ENCODE data around the gene PDILT.

PDILT gene

GRCh38 chr16:20348365-20349185, 56.0 kb downstream of the PDILT start:
- peak overlapping the region; percentile 25 for H2BK5ac ChIP-seq (ENCODE audit: low read length)
- H2BK12ac ChIP-seq (ENCODE audit: low read length): no peak overlapping the region
- no CpG with 5 or more reads among the region's 77 CpGs for WGBS, 2 donors (ENCODE audit: extremely low coverage in 2 of 2, insufficient read length in 2 of 2, insufficient replicate concordance in 1 of 2)
- H3K27ac ChIP-seq (replicated peaks; ENCODE audit: low read length): no peak overlapping the region
- no peak overlapping the region for H4K91ac ChIP-seq (ENCODE audit: low read depth, low read length, poor library complexity)
- peak overlapping the region; percentile 52 for H4K8ac ChIP-seq (ENCODE audit: low read depth, low read length)
- no peak for DNase-seq (ENCODE audit: low spot score)
- H3K27me3 ChIP-seq (ENCODE audit: control insufficient read depth in 3 of 3, insufficient read depth in 3 of 3, low read depth in 1 of 3, low read length in 3 of 3): no peaks in the 10 kb centered on the region
- H3K18ac ChIP-seq (ENCODE audit: low read length): peak overlapping the region; percentile 52
- no peak overlapping the region for H3K4me2 ChIP-seq (ENCODE audit: insufficient read depth, low read length, poor library complexity, severe bottlenecking)
- no peak overlapping the region for H3K4ac ChIP-seq (ENCODE audit: low read length)
- H3K36me3 ChIP-seq (replicated peaks in 1 of 2; ENCODE audit: control insufficient read depth in 2 of 2, insufficient read depth in 2 of 2, low read length in 2 of 2): no peaks in the 10 kb centered on the region
- H3K23ac ChIP-seq (ENCODE audit: low read depth, low read length, poor library complexity): no peak overlapping the region
- peak overlapping the region in 1 of 2 donors; percentile 19 for H3K4me3 ChIP-seq (ENCODE audit: low read length in 2 of 2)
- H3K4me1 ChIP-seq (ENCODE audit: control insufficient read depth in 2 of 2, insufficient read depth in 1 of 2, low read depth in 1 of 2, low read length in 2 of 2): no peaks in the 10 kb centered on the region
- peak overlapping the region; percentile 57 for H2AK5ac ChIP-seq (ENCODE audit: low read depth, low read length)
- peak overlapping the region; percentile 24 for H2BK120ac ChIP-seq (ENCODE audit: low read depth, low read length)
- no peaks in the 10 kb centered on the region for H3K9me3 ChIP-seq (replicated peaks in 1 of 2; ENCODE audit: control insufficient read depth in 2 of 2, insufficient read depth in 1 of 2, low read depth in 1 of 2, low read length in 2 of 2)
- H3K79me1 ChIP-seq (ENCODE audit: low read depth, low read length): no peaks in the 10 kb centered on the region
- peak overlapping the region; percentile 61 for H3K9ac ChIP-seq (ENCODE audit: low read depth, low read length, poor library complexity)
- H2AFZ ChIP-seq (ENCODE audit: low read length): no peak overlapping the region
- no peak overlapping the region for H3K14ac ChIP-seq (ENCODE audit: low read length)
- H2BK15ac ChIP-seq (ENCODE audit: low read length): peak overlapping the region; percentile 44

- Histone ChIP-seq H3K4me1 (ENCODE audit: control insufficient read depth in 2 of 2, insufficient read depth in 1 of 2, low read depth in 1 of 2, low read length in 2 of 2) (no peaks in the 10 kb centered on the region), H2AK5ac (ENCODE audit: low read depth, low read length) (no peak overlapping the region), H3K14ac (ENCODE audit: low read length) (no peak overlapping the region), H2BK15ac (ENCODE audit: low read length) (no peak overlapping the region), H4K91ac (ENCODE audit: low read depth, low read length, poor library complexity) (no peak overlapping the region), H3K4me2 (ENCODE audit: insufficient read depth, low read length, poor library complexity, severe bottlenecking) (no peak overlapping the region), H2AFZ (ENCODE audit: low read length) (no peak overlapping the region), H3K27ac (replicated peaks; ENCODE audit: low read length) (no peak overlapping the region), H3K27me3 (ENCODE audit: control insufficient read depth in 3 of 3, insufficient read depth in 3 of 3, low read depth in 1 of 3, low read length in 3 of 3) (no peaks in the 10 kb centered on the region), H2BK5ac (ENCODE audit: low read length) (no peak overlapping the region), H3K9me3 (replicated peaks in 1 of 2; ENCODE audit: control insufficient read depth in 2 of 2, insufficient read depth in 1 of 2, low read depth in 1 of 2, low read length in 2 of 2) (no peaks in the 10 kb centered on the region), H3K79me1 (ENCODE audit: low read depth, low read length) (no peaks in the 10 kb centered on the region), H3K4me3 (ENCODE audit: low read length in 2 of 2) (no peak overlapping the region), H3K18ac (ENCODE audit: low read length) (peak overlapping the region; percentile 30), H3K4ac (ENCODE audit: low read length) (no peak overlapping the region), H3K23ac (ENCODE audit: low read depth, low read length, poor library complexity) (no peak overlapping the region), H2BK120ac (ENCODE audit: low read depth, low read length) (peak overlapping the region; percentile 24), H3K9ac (ENCODE audit: low read depth, low read length, poor library complexity) (peak overlapping the region; percentile 1), H4K8ac (ENCODE audit: low read depth, low read length) (no peak overlapping the region), H3K36me3 (replicated peaks in 1 of 2; ENCODE audit: control insufficient read depth in 2 of 2, insufficient read depth in 2 of 2, low read length in 2 of 2) (no peaks in the 10 kb centered on the region), H2BK12ac (ENCODE audit: low read length) (no peak overlapping the region)
- no CpG with 5 or more reads among the region's 12 CpGs for WGBS, 2 donors (ENCODE audit: extremely low coverage in 2 of 2, insufficient read length in 2 of 2, insufficient replicate concordance in 1 of 2)
- DNase-seq (ENCODE audit: low spot score): no peak
Observed at GRCh38 chr16:20347666-20348364, 56.7 kb downstream of the PDILT start.

GRCh38 chr16:20344611-20345010, 59.9 kb downstream of the PDILT start:
- H2BK12ac ChIP-seq (ENCODE audit: low read length): no peak overlapping the region
- no peak for DNase-seq (ENCODE audit: low spot score)
- H3K9ac ChIP-seq (ENCODE audit: low read depth, low read length, poor library complexity): no peak overlapping the region
- H3K14ac ChIP-seq (ENCODE audit: low read length): no peak overlapping the region
- H3K27ac ChIP-seq (replicated peaks; ENCODE audit: low read length): no peak overlapping the region
- H3K27me3 ChIP-seq (ENCODE audit: control insufficient read depth in 3 of 3, insufficient read depth in 3 of 3, low read depth in 1 of 3, low read length in 3 of 3): no peaks in the 10 kb centered on the region
- H4K91ac ChIP-seq (ENCODE audit: low read depth, low read length, poor library complexity): no peak overlapping the region
- H3K18ac ChIP-seq (ENCODE audit: low read length): no peak overlapping the region
- no peak overlapping the region for H3K23ac ChIP-seq (ENCODE audit: low read depth, low read length, poor library complexity)
- H2BK15ac ChIP-seq (ENCODE audit: low read length): no peak overlapping the region
- H3K4me1 ChIP-seq (ENCODE audit: control insufficient read depth in 2 of 2, insufficient read depth in 1 of 2, low read depth in 1 of 2, low read length in 2 of 2): no peaks in the 10 kb centered on the region
- H3K36me3 ChIP-seq (replicated peaks in 1 of 2; ENCODE audit: control insufficient read depth in 2 of 2, insufficient read depth in 2 of 2, low read length in 2 of 2): no peaks in the 10 kb centered on the region
- no peak overlapping the region for H4K8ac ChIP-seq (ENCODE audit: low read depth, low read length)
- H3K4me3 ChIP-seq (ENCODE audit: low read length in 2 of 2): no peak overlapping the region
- H2BK120ac ChIP-seq (ENCODE audit: low read depth, low read length): no peak overlapping the region
- no peaks in the 10 kb centered on the region for H3K79me1 ChIP-seq (ENCODE audit: low read depth, low read length)
- H3K4me2 ChIP-seq (ENCODE audit: insufficient read depth, low read length, poor library complexity, severe bottlenecking): no peak overlapping the region
- no peak overlapping the region for H3K4ac ChIP-seq (ENCODE audit: low read length)
- H2BK5ac ChIP-seq (ENCODE audit: low read length): no peak overlapping the region
- H3K9me3 ChIP-seq (replicated peaks in 1 of 2; ENCODE audit: control insufficient read depth in 2 of 2, insufficient read depth in 1 of 2, low read depth in 1 of 2, low read length in 2 of 2): no peaks in the 10 kb centered on the region
- no peak overlapping the region for H2AFZ ChIP-seq (ENCODE audit: low read length)
- WGBS, 2 donors (ENCODE audit: extremely low coverage in 2 of 2, insufficient read length in 2 of 2, insufficient replicate concordance in 1 of 2): no CpG with 5 or more reads among the region's 5 CpGs
- no peak overlapping the region for H2AK5ac ChIP-seq (ENCODE audit: low read depth, low read length)

- no peaks in the 10 kb centered on the region for H3K9me3 ChIP-seq (replicated peaks in 1 of 2; ENCODE audit: control insufficient read depth in 2 of 2, insufficient read depth in 1 of 2, low read depth in 1 of 2, low read length in 2 of 2)
- H2AFZ ChIP-seq (ENCODE audit: low read length): no peak overlapping the region
- no peak overlapping the region for H3K9ac ChIP-seq (ENCODE audit: low read depth, low read length, poor library complexity)
- no CpG with 5 or more reads among the region's 3 CpGs for WGBS, 2 donors (ENCODE audit: extremely low coverage in 2 of 2, insufficient read length in 2 of 2, insufficient replicate concordance in 1 of 2)
- no peak overlapping the region for H2BK15ac ChIP-seq (ENCODE audit: low read length)
- no peak overlapping the region for H4K8ac ChIP-seq (ENCODE audit: low read depth, low read length)
- H3K79me1 ChIP-seq (ENCODE audit: low read depth, low read length): no peaks in the 10 kb centered on the region
- no peak overlapping the region for H2BK12ac ChIP-seq (ENCODE audit: low read length)
- no peak for DNase-seq (ENCODE audit: low spot score)
- H3K36me3 ChIP-seq (replicated peaks in 1 of 2; ENCODE audit: control insufficient read depth in 2 of 2, insufficient read depth in 2 of 2, low read length in 2 of 2): no peaks in the 10 kb centered on the region
- no peaks in the 10 kb centered on the region for H3K27me3 ChIP-seq (ENCODE audit: control insufficient read depth in 3 of 3, insufficient read depth in 3 of 3, low read depth in 1 of 3, low read length in 3 of 3)
- H3K23ac ChIP-seq (ENCODE audit: low read depth, low read length, poor library complexity): no peak overlapping the region
- H4K91ac ChIP-seq (ENCODE audit: low read depth, low read length, poor library complexity): no peak overlapping the region
- no peak overlapping the region for H3K4me2 ChIP-seq (ENCODE audit: insufficient read depth, low read length, poor library complexity, severe bottlenecking)
- no peak overlapping the region for H3K14ac ChIP-seq (ENCODE audit: low read length)
- H3K4ac ChIP-seq (ENCODE audit: low read length): no peak overlapping the region
- H2AK5ac ChIP-seq (ENCODE audit: low read depth, low read length): no peak overlapping the region
- H3K18ac ChIP-seq (ENCODE audit: low read length): no peak overlapping the region
- H2BK120ac ChIP-seq (ENCODE audit: low read depth, low read length): no peak overlapping the region
- H3K27ac ChIP-seq (replicated peaks; ENCODE audit: low read length): no peak overlapping the region
- no peak overlapping the region for H2BK5ac ChIP-seq (ENCODE audit: low read length)
- no peak overlapping the region for H3K4me3 ChIP-seq (ENCODE audit: low read length in 2 of 2)
- no peaks in the 10 kb centered on the region for H3K4me1 ChIP-seq (ENCODE audit: control insufficient read depth in 2 of 2, insufficient read depth in 1 of 2, low read depth in 1 of 2, low read length in 2 of 2)
Observed at GRCh38 chr16:20339744-20340143, 64.8 kb downstream of the PDILT start.

Data from neuronal stem cell (in vitro differentiated cells).